Stimulated activated naive CD8-positive, alpha-beta T cell treated with anti-CD3 and anti-CD28 coated beads, Interleukin-15, Interleukin-2, amounts not matched to agents 100 ng/mL and 50 ng/mL, for 24 hours (primary cell): Measurements from ENCODE around the gene CORO2B.

ENCODE experiments used
- H3K27ac Mint-ChIP-seq: one replicate; pipeline ENCODE4 v1.8.0; 2021; ENCODE audit warnings: mild to moderate bottlenecking, mixed read lengths
- H3K27me3 Mint-ChIP-seq: one replicate; pipeline ENCODE4 v1.8.0; 2021; ENCODE audit warnings: mixed read lengths
- H3K36me3 Mint-ChIP-seq: one replicate; pipeline ENCODE4 v1.8.0; 2021; ENCODE audit warnings: low read depth, mixed read lengths
- H3K4me1 Mint-ChIP-seq: one replicate; pipeline ENCODE4 v1.8.0; 2021; ENCODE audit warnings: low read depth, mixed read lengths
- H3K4me3 Mint-ChIP-seq: one replicate; pipeline ENCODE4 v1.8.0; 2021; ENCODE audit warnings: mild to moderate bottlenecking, mixed read lengths
- H3K9me3 Mint-ChIP-seq: one replicate; pipeline ENCODE4 v1.8.0; 2021; ENCODE audit warnings: mixed read lengths

Gene CORO2B

DNA sequence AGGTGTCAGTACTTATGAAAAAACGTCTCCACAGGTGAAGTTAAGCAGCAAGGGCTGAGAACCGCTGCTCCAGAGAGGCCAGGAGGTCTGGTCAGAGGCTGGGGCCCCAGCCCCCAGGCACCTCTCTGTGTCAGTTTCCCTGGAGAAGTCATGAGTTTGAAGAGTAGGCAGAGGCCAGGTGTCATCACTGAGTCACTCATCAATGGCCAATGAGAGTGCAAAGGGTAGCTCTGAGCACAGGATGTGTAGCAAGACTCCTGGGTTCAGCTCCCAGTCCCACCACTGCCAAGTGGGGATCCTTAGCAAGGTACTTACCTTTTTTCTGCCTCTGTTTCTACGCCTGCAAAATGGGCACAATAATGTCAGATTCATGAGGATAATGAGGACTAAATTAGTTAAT, 47.9 kb downstream of the CORO2B start:
- H3K36me3 Mint-ChIP-seq = no peaks in the 10 kb centered on the region
- peaks cover 15% of the 10 kb centered on the region for H3K4me1 Mint-ChIP-seq
- no peaks in the 10 kb centered on the region for H3K9me3 Mint-ChIP-seq
- no peak overlapping the region for H3K4me3 Mint-ChIP-seq
- H3K27ac Mint-ChIP-seq = no peak overlapping the region
- peaks cover 9% of the 10 kb centered on the region for H3K27me3 Mint-ChIP-seq

- no peaks in the 10 kb centered on the region for H3K36me3 Mint-ChIP-seq
- H3K27me3 Mint-ChIP-seq = peaks cover 5% of the 10 kb centered on the region
- no peak overlapping the region for H3K4me3 Mint-ChIP-seq
- H3K4me1 Mint-ChIP-seq = peaks cover 15% of the 10 kb centered on the region
- H3K27ac Mint-ChIP-seq = no peak overlapping the region
- no peaks in the 10 kb centered on the region for H3K9me3 Mint-ChIP-seq
Observed at GRCh38 chr15:68627476-68627875, 48.7 kb downstream of the CORO2B start.

- Mint-ChIP-seq H3K27ac (no peak overlapping the region), H3K36me3 (no peaks in the 10 kb centered on the region), H3K4me1 (peaks cover 15% of the 10 kb centered on the region), H3K4me3 (no peak overlapping the region), H3K9me3 (no peaks in the 10 kb centered on the region), H3K27me3 (peaks cover 5% of the 10 kb centered on the region)
Observed at GRCh38 chr15:68627995-68628394, 49.2 kb downstream of the CORO2B start.

DNA sequence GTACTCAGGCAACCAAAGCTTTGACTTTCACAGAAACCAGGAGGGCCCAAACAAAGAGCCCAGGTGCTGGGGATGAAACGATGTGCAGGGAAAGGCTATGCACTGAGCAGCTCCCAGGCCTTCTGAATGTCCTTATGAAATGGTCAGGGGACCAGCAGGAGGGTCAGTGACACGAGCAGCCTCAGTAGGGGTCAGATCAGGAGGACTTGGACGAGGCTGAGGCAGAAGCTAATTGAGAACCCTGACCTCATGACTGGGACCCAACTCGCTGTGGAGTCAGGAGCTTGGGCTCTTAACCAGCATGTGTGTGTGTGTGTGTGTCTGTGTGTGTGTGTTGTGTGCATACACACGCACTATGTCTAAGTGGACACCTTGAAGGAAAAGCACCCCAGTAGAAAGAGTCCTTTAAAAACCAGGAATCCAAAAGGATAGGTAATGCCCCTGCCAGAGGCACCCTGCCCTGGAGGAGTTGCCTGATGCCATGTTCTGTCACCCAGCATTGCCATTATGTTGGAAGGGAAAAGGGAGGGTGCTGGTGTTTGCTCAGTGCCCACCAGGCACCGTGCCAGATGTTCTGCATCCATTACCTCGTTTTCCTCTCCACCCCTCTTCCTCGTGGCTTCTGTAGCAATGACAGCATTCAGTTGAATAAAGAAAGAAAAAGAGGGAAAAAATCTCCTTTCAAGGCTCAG, 50.9 kb downstream of the CORO2B start:
- Mint-ChIP-seq H3K36me3 (no peaks in the 10 kb centered on the region), H3K9me3 (no peaks in the 10 kb centered on the region), H3K27ac (no peak overlapping the region), H3K27me3 (peaks cover 5% of the 10 kb centered on the region), H3K4me3 (no peak overlapping the region), H3K4me1 (peaks cover 16% of the 10 kb centered on the region)

GRCh38 chr15:68630211-68630555, 51.4 kb downstream of the CORO2B start:
- Mint-ChIP-seq H3K4me1 (peaks cover 18% of the 10 kb centered on the region), H3K27me3 (peaks cover 5% of the 10 kb centered on the region), H3K27ac (no peak overlapping the region)

DNA sequence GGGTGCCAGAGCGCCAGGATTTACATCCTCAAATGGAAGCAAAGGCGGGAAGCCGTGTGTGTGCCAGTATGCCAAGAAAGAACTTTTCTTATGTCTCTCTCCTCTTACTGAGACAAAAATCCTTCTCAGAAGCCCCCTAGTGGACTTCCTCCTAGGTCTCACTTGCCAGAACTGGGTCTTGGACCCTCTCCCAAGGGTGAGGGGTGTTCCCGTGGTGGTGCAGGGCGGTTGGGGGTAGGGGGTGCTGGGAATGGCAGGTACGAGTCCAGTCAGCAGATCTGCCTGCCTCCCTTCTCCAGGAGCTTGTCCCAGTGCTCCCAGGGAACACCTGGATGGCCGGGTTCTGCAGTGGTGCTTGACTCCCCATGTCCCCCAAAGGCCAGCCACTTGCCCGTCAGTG, 52.0 kb downstream of the CORO2B start:
- H3K27ac Mint-ChIP-seq = no peak overlapping the region
- H3K27me3 Mint-ChIP-seq = peaks cover 5% of the 10 kb centered on the region
- no peaks in the 10 kb centered on the region for H3K9me3 Mint-ChIP-seq
- peaks cover 18% of the 10 kb centered on the region for H3K4me1 Mint-ChIP-seq
- no peaks in the 10 kb centered on the region for H3K36me3 Mint-ChIP-seq
- no peak overlapping the region for H3K4me3 Mint-ChIP-seq

More at GRCh38 chr15:68630211-68630555, 51.4 kb downstream of the CORO2B start:
- H3K36me3 Mint-ChIP-seq = no peaks in the 10 kb centered on the region
- no peaks in the 10 kb centered on the region for H3K9me3 Mint-ChIP-seq
- no peak overlapping the region for H3K4me3 Mint-ChIP-seq

DNA sequence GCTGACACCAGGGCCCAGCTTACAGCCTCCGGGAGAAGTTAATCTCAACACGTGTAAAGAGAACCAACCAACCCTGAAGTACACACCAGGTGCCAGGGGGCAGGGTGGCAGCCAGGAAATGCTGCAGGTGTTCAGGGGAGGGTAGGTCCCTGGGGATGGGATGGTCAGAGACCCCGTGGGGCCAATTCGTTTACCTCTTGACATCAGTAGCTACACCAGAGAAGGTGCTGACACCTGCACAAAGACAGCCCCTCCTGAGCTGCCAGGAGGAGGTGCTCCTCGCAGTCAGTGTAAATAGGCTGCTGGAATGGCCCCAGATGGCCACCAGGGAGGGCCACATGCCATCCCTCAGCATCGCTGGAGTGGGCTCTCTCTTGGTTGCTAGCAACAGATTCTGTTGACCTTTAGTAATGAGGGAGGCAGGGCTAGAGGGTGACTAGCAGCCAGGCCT, 52.8 kb downstream of the CORO2B start:
- peak overlapping the region; percentile 26 for H3K27ac Mint-ChIP-seq
- no peak overlapping the region for H3K4me3 Mint-ChIP-seq
- no peaks in the 10 kb centered on the region for H3K36me3 Mint-ChIP-seq

GRCh38 chr15:68632101-68632500, 53.3 kb downstream of the CORO2B start:
- H3K36me3 Mint-ChIP-seq = no peaks in the 10 kb centered on the region
- H3K27me3 Mint-ChIP-seq = peaks cover 5% of the 10 kb centered on the region
- no peak overlapping the region for H3K4me3 Mint-ChIP-seq
- H3K27ac Mint-ChIP-seq = no peak overlapping the region
- peaks cover 18% of the 10 kb centered on the region for H3K4me1 Mint-ChIP-seq
- H3K9me3 Mint-ChIP-seq = no peaks in the 10 kb centered on the region

More for the DNA sequence above, 52.8 kb downstream of the CORO2B start:
- Mint-ChIP-seq H3K9me3 (no peaks in the 10 kb centered on the region), H3K4me1 (peaks cover 18% of the 10 kb centered on the region), H3K27me3 (peaks cover 5% of the 10 kb centered on the region)

DNA sequence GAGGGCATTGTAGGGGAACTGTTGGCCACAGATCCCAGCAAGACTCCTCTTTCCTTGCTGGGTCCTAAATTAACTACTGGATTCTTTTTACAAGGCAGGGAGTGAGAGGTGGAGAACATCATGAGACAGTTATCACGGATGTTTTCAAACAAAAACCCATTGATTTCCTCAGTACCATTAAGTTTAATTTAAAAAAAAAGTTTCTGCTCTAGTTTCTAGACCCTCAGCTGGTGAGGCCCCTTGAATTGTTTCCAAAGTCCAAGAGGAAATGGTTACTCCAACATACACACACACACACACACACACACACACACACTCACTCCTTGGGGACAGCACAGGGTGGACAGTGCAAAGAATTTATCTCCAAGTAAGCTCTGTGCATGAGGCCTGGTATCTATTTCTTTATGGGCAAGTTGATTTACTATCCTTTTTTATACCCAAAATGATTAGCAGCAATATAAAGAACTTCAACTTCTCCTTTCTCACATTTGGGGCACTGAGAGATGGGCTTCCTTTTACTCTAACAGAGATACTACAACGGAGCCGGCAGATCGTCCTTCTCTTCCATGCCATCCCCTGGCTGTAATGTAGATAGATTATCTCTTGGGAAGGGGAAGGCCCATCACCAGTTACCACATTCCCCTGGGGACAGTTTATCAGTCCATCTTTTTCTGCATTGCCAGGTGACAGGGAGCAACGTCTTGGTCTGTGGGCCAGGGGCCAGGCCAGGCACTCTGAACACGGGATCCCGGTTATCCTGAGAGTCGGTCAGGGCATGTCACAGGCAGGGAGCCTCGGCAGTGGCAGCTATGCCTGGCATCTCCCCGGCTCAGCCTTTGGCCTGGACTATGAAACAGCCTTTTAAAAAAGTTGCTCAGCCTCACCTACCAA, 54.7 kb downstream of the CORO2B start:
- Mint-ChIP-seq H3K9me3 (no peaks in the 10 kb centered on the region), H3K4me1 (peaks cover 18% of the 10 kb centered on the region), H3K27ac (no peak overlapping the region), H3K27me3 (peaks cover 5% of the 10 kb centered on the region), H3K4me3 (no peak overlapping the region), H3K36me3 (no peaks in the 10 kb centered on the region)

GRCh38 chr15:68634122-68634482, 55.3 kb downstream of the CORO2B start:
- Mint-ChIP-seq H3K9me3 (no peaks in the 10 kb centered on the region), H3K4me3 (no peak overlapping the region), H3K27ac (no peak overlapping the region), H3K4me1 (peaks cover 13% of the 10 kb centered on the region), H3K36me3 (no peaks in the 10 kb centered on the region), H3K27me3 (peaks cover under 1% of the 10 kb centered on the region)

DNA sequence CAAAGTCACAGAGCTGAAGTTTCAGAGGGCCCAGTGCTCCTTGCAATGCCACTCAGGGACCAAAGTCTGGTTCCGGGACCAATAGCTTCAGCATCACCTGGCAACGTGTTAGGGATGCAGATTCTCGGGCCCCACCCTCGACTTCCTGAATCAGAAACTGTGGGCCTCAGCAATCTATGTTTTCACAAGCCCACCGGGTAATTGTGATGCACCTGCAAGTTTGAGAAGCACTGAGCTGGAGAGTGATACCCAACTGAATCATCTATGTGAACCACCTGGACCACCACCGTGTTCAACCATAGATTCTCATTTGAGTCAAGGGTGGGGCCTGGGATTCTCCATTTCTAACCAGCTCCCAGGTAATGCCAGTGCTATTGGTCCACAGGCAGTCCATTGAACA, 55.7 kb downstream of the CORO2B start:
- Mint-ChIP-seq H3K36me3 (no peaks in the 10 kb centered on the region), H3K9me3 (no peaks in the 10 kb centered on the region), H3K27me3 (no peaks in the 10 kb centered on the region), H3K4me1 (peaks cover 9% of the 10 kb centered on the region), H3K27ac (no peak overlapping the region), H3K4me3 (no peak overlapping the region)

DNA sequence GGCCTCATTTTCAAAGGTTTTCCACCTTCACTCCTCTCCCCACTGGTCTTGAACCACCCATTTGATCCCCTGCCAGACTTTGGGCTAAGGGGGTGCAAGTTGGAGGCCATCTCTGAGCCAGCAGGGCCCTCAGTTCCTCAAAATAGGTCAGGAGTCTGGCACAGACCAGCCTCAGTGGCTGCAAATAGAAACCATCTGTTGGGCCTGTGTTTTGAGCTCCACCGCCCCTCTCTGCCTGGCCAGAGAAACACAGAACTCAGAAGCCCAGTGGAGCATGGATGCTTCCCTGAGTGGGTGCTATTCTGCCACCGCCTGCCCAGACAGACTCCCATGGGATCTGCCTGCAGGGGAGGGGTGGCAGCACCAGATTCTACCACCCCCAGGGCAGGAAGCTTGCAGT, 56.3 kb downstream of the CORO2B start:
- H3K27me3 Mint-ChIP-seq = no peaks in the 10 kb centered on the region
- no peak overlapping the region for H3K4me3 Mint-ChIP-seq
- peaks cover 6% of the 10 kb centered on the region for H3K4me1 Mint-ChIP-seq
- H3K27ac Mint-ChIP-seq = no peak overlapping the region
- H3K36me3 Mint-ChIP-seq = no peaks in the 10 kb centered on the region
- H3K9me3 Mint-ChIP-seq = no peaks in the 10 kb centered on the region

DNA sequence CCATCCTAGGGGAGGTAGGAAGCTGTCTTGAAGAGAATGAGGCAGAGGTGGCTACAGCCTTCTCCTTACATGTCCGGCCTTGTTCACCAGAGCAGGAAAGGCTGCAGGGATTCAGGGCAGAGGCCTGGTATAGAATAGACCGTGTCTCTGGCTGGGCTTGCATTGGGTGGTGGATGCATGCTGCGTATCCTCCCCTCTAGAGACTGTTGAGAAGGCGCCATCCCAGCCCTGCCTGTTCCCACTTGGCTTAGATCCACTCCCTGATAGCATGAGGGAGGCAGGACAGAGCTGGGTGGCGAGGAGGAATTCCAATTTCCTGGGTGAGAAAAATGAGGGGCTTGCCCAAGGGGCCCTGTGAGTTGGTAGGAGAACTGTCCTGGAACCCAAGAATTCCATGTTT, 57.5 kb downstream of the CORO2B start:
- H3K4me1 Mint-ChIP-seq = peaks cover 3% of the 10 kb centered on the region
- H3K27ac Mint-ChIP-seq = no peak overlapping the region
- H3K27me3 Mint-ChIP-seq = no peaks in the 10 kb centered on the region
- H3K9me3 Mint-ChIP-seq = no peaks in the 10 kb centered on the region
- no peaks in the 10 kb centered on the region for H3K36me3 Mint-ChIP-seq
- H3K4me3 Mint-ChIP-seq = no peak overlapping the region

DNA sequence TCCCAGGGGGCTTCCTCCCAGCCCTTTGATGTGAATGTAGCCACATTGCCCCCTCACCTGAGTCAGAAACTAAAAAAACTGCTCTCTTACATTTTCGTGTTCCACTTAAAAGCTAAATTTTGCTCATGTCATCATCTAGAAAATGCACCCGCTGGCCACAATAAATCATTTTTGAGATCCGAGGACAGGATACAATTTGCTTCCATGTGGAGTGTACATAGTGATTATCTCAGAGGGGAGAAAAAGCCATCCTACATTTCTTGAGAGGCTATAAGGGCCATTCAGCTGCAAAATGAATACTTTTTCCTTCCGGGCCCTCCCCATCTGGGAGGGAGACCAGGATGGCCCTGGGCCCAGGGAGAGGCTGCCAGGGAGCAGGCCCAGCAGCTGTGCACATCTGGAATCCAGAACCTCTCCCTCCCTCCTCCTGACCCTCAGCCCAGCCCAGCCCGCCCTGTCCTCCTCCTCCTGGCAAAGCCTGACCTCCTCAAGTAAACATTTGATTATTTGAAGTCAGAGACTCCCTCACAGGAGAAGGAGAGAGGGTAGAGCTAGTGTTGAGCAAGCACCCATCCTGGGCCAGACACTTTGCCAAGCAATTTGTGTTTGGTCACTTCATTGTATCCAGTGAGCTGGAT, 59.1 kb downstream of the CORO2B start:
- no peaks in the 10 kb centered on the region for H3K27me3 Mint-ChIP-seq
- no peak overlapping the region for H3K27ac Mint-ChIP-seq
- peaks cover 3% of the 10 kb centered on the region for H3K4me1 Mint-ChIP-seq

DNA sequence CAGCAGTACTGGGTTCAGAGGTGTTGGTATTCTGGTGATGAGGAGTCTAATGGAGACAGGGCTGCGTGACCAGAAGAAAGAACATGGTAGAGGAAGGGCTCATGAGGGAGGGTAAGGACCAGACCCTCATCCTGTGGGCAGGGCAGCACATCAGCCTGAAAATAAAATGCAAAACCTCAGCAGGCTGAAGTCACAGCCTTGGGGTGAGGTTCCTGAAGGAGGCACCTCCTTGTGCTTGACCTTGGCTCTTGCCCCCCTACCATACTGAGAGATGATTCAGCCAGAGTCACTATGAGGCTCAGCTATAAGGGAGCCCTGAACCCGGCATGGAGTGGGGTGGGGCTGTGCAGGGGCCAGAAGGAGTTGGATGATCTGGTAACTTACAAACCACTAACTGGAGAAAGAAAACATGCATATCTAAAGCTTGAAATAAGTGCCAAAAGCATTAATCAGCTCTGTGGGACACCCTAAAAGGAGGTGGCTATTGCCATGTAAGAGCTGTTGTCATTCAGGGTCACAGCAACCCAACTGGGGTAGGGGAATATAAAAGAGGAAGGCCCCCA, 60.2 kb downstream of the CORO2B start:
- Mint-ChIP-seq H3K27me3 (no peaks in the 10 kb centered on the region), H3K4me3 (no peak overlapping the region), H3K4me1 (peaks cover 3% of the 10 kb centered on the region), H3K9me3 (no peaks in the 10 kb centered on the region), H3K36me3 (no peaks in the 10 kb centered on the region), H3K27ac (no peak overlapping the region)

More for the DNA sequence above, 59.1 kb downstream of the CORO2B start:
- Mint-ChIP-seq H3K9me3 (no peaks in the 10 kb centered on the region), H3K36me3 (no peaks in the 10 kb centered on the region), H3K4me3 (no peak overlapping the region)
